Measurements from ENCODE around the gene NCAPD3.

Gene NCAPD3

GRCh38 chr11:134158023-134158422 lies 65.7 kb downstream of the NCAPD3 start:
- DNase-seq (ENCODE audit: low read depth in 2 of 2) = no peak

GRCh38 chr11:134157451-134157850 lies 66.3 kb downstream of the NCAPD3 start:
- no peak for DNase-seq (ENCODE audit: low read depth in 2 of 2)

- no peak for DNase-seq (ENCODE audit: low read depth in 2 of 2)
Measured at GRCh38 chr11:134155946-134156865, 67.6 kb downstream of the NCAPD3 start.

- DNase-seq (ENCODE audit: low read depth in 2 of 2) = no peak
Measured at GRCh38 chr11:134155456-134155855, 68.3 kb downstream of the NCAPD3 start.

- DNase-seq (ENCODE audit: low read depth in 2 of 2) = no peak
Measured at GRCh38 chr11:134154441-134154840, 69.3 kb downstream of the NCAPD3 start.

GRCh38 chr11:134153147-134153905 lies 70.4 kb downstream of the NCAPD3 start:
- no peak for DNase-seq (ENCODE audit: low read depth in 2 of 2)

GRCh38 chr11:134152696-134153095 lies 71.1 kb downstream of the NCAPD3 start:
- no peak for DNase-seq (ENCODE audit: low read depth in 2 of 2)

GRCh38 chr11:134151083-134151747 lies 72.6 kb downstream of the NCAPD3 start:
- no peak for DNase-seq (ENCODE audit: low read depth in 2 of 2)

- DNase-seq (ENCODE audit: low read depth in 2 of 2) = no peak
Measured at GRCh38 chr11:134150195-134150903, 73.4 kb downstream of the NCAPD3 start.

- DNase-seq (ENCODE audit: low read depth in 2 of 2) = no peak
Measured at GRCh38 chr11:134149371-134149770, 74.4 kb downstream of the NCAPD3 start.

GRCh38 chr11:134146598-134146997 lies 77.2 kb downstream of the NCAPD3 start:
- DNase-seq (ENCODE audit: low read depth in 2 of 2) = no peak

GRCh38 chr11:134145715-134146114 lies 78.1 kb downstream of the NCAPD3 start:
- no peak for DNase-seq (ENCODE audit: low read depth in 2 of 2)

- DNase-seq (ENCODE audit: low read depth in 2 of 2) = no peak
Measured at GRCh38 chr11:134144744-134145143, 79.0 kb downstream of the NCAPD3 start.

GRCh38 chr11:134143801-134144200 lies 80.0 kb downstream of the NCAPD3 start:
- no peak for DNase-seq (ENCODE audit: low read depth in 2 of 2)

- DNase-seq (ENCODE audit: low read depth in 2 of 2) = no peak
Measured at GRCh38 chr11:134142536-134142935, 81.2 kb downstream of the NCAPD3 start.

GRCh38 chr11:134140961-134141490 lies 82.7 kb downstream of the NCAPD3 start:
- DNase-seq (ENCODE audit: low read depth in 2 of 2) = no peak

- no peak for DNase-seq (ENCODE audit: low read depth in 2 of 2)
Measured at GRCh38 chr11:134139873-134140331, 83.9 kb downstream of the NCAPD3 start.

GRCh38 chr11:134139303-134139872 lies 84.4 kb downstream of the NCAPD3 start:
- DNase-seq (ENCODE audit: low read depth in 2 of 2) = no peak

GRCh38 chr11:134138376-134138775 lies 85.4 kb downstream of the NCAPD3 start:
- DNase-seq (ENCODE audit: low read depth in 2 of 2) = no peak

GRCh38 chr11:134134167-134134566 lies 89.6 kb downstream of the NCAPD3 start:
- no peak for DNase-seq (ENCODE audit: low read depth in 2 of 2)

GRCh38 chr11:134132808-134133207 lies 91.0 kb downstream of the NCAPD3 start:
- DNase-seq (ENCODE audit: low read depth in 2 of 2) = no peak
